Mesendoderm (in vitro differentiated cells): ENCODE data around the gene TMOD1.
"Not testable (repeated sequence)": the region's sequence is repeated elsewhere in the genome, so short reads cannot be mapped to it uniquely, and the experiment has no call there.

Experiments used
- DNase-seq: peaks from one replicate; pipeline ENCODE4 v3.0.0; 2013
- H2AK5ac ChIP-seq: 2 replicates; pipeline ENCODE4 v1.6.1; 2013; ENCODE audit warnings: low read length, inconsistent platforms
- H2BK120ac ChIP-seq: 2 replicates; pipeline ENCODE4 v1.6.1; 2013; ENCODE audit warnings: low read depth, mild to moderate bottlenecking, low read length, moderate library complexity, mixed read lengths
- H2BK15ac ChIP-seq: replicated peaks from 2 replicates; pipeline ENCODE4 v1.6.1; 2013; ENCODE audit warnings: low read depth, mild to moderate bottlenecking, moderate library complexity
- H2BK5ac ChIP-seq: 2 replicates; pipeline ENCODE4 v1.6.1; 2013; ENCODE audit warnings: low read length, inconsistent platforms
- H3K18ac ChIP-seq: 2 replicates; pipeline ENCODE4 v1.6.1; 2013; ENCODE audit warnings: mild to moderate bottlenecking, low read length, mixed read lengths
- H3K23ac ChIP-seq: one replicate; pipeline ENCODE4 v1.6.1; 2013; ENCODE audit warnings: low read length
- H3K27ac ChIP-seq: 2 replicates; pipeline ENCODE4 v1.5.1; 2013; ENCODE audit warnings: low read depth, mild to moderate bottlenecking, inconsistent platforms, low read length, moderate library complexity
- H3K27me3 ChIP-seq: 2 replicates; pipeline ENCODE4 v1.6.1; 2013; ENCODE audit warnings: low read length, control low read depth, mild to moderate bottlenecking, inconsistent platforms; ENCODE audit not compliant: insufficient read depth, poor library complexity
- H3K36me3 ChIP-seq: 2 replicates; pipeline ENCODE4 v1.6.1; 2013; ENCODE audit warnings: low read length, inconsistent platforms; ENCODE audit not compliant: control insufficient read depth, insufficient read depth
- H3K4ac ChIP-seq: one replicate; pipeline ENCODE4 v1.6.1; 2013; ENCODE audit warnings: low read depth, mild to moderate bottlenecking, low read length, moderate library complexity
- H3K4me1 ChIP-seq: 2 replicates; pipeline ENCODE4 v1.6.1; 2013; ENCODE audit warnings: low read depth, low read length, inconsistent platforms; ENCODE audit not compliant: control insufficient read depth
- H3K4me2 ChIP-seq: 2 replicates; pipeline ENCODE4 v1.6.1; 2013; ENCODE audit warnings: low read length
- H3K4me3 ChIP-seq: 2 replicates; pipeline ENCODE4 v1.5.1; 2013; ENCODE audit warnings: mild to moderate bottlenecking, low read length
- H3K56ac ChIP-seq: one replicate; pipeline ENCODE4 v1.6.1; 2013; ENCODE audit warnings: low read length
- H3K79me1 ChIP-seq: 2 replicates; pipeline ENCODE4 v1.6.1; 2013; ENCODE audit warnings: low read length, inconsistent platforms
- H3K79me2 ChIP-seq: 2 replicates; pipeline ENCODE4 v1.6.1; 2013; ENCODE audit warnings: mild to moderate bottlenecking, low read length; ENCODE audit not compliant: control insufficient read depth, insufficient read depth
- H3K9ac ChIP-seq: 2 replicates; pipeline ENCODE4 v1.6.1; 2013; ENCODE audit warnings: low read length, inconsistent platforms
- H4K5ac ChIP-seq: one replicate; pipeline ENCODE4 v1.6.1; 2013; ENCODE audit warnings: low read length
- H4K8ac ChIP-seq: one replicate; pipeline ENCODE4 v1.6.1; 2013; ENCODE audit warnings: low read depth, mild to moderate bottlenecking, control low read depth, low read length, moderate library complexity
- WGBS: extraction: QIAGEN DNeasy Blood & Tissue Kit; methylation state at CpG from one replicate; pipeline ENCODE4 v1.1.7; 2013; ENCODE audit warnings: low lambda C conversion rate, missing lambda C conversion rate; ENCODE audit not compliant: insufficient coverage; ENCODE audit errors: extremely low coverage; 5-methylcytosine and 5-hydroxymethylcytosine counted together

Gene TMOD1

GRCh38 chr9:97575673-97576200 lies 74.3 kb downstream of the TMOD1 start:
- Histone ChIP-seq H3K27me3 (no peaks in the 10 kb centered on the region), H4K8ac (no peak overlapping the region), H2BK5ac (no peak overlapping the region), H3K79me1 (no peaks in the 10 kb centered on the region), H3K9ac (no peak overlapping the region), H3K18ac (no peak overlapping the region), H3K27ac (no peak overlapping the region), H2BK15ac (no peak overlapping the region), H3K4me2 (no peak overlapping the region), H3K36me3 (no peaks in the 10 kb centered on the region), H3K79me2 (no peaks in the 10 kb centered on the region), H3K56ac (no peak overlapping the region), H3K23ac (no peak overlapping the region), H3K4me3 (no peak overlapping the region), H3K4ac (no peak overlapping the region), H3K4me1 (no peaks in the 10 kb centered on the region), H2AK5ac (no peak overlapping the region), H4K5ac (no peak overlapping the region), H2BK120ac (no peak overlapping the region)
- WGBS, result no CpG with 5 or more reads among the region's 11 CpGs
- DNase-seq, result no peak

GRCh38 chr9:97577051-97577450 lies 75.6 kb downstream of the TMOD1 start:
- no peak overlapping the region for H2BK15ac ChIP-seq
- no peak overlapping the region for H2BK5ac ChIP-seq
- no peak overlapping the region for H3K9ac ChIP-seq
- H4K5ac ChIP-seq, result no peak overlapping the region
- H3K4me1 ChIP-seq, result no peaks in the 10 kb centered on the region
- no peak overlapping the region for H3K4me3 ChIP-seq
- H3K4ac ChIP-seq, result no peak overlapping the region
- no peak for DNase-seq
- H4K8ac ChIP-seq, result no peak overlapping the region
- H3K36me3 ChIP-seq, result no peaks in the 10 kb centered on the region
- no peak overlapping the region for H3K18ac ChIP-seq
- no peak overlapping the region for H3K4me2 ChIP-seq
- no peaks in the 10 kb centered on the region for H3K27me3 ChIP-seq
- H2BK120ac ChIP-seq, result no peak overlapping the region
- H3K27ac ChIP-seq, result no peak overlapping the region
- H3K79me1 ChIP-seq, result no peaks in the 10 kb centered on the region
- WGBS, result no CpG with 5 or more reads among the region's 5 CpGs
- H3K23ac ChIP-seq, result peak overlapping the region; percentile 45
- no peak overlapping the region for H2AK5ac ChIP-seq
- H3K79me2 ChIP-seq, result no peaks in the 10 kb centered on the region
- H3K56ac ChIP-seq, result no peak overlapping the region

GRCh38 chr9:97578846-97579245 lies 77.4 kb downstream of the TMOD1 start:
- DNase-seq, result no peak
- no peak overlapping the region for H3K18ac ChIP-seq
- H3K4me2 ChIP-seq, result no peak overlapping the region
- H3K27me3 ChIP-seq, result no peaks in the 10 kb centered on the region
- H3K23ac ChIP-seq, result no peak overlapping the region
- H2AK5ac ChIP-seq, result no peak overlapping the region
- no peak overlapping the region for H3K4me3 ChIP-seq
- no peaks in the 10 kb centered on the region for H3K36me3 ChIP-seq
- H4K8ac ChIP-seq, result no peak overlapping the region
- no peak overlapping the region for H3K27ac ChIP-seq
- no peak overlapping the region for H2BK5ac ChIP-seq
- H3K4ac ChIP-seq, result no peak overlapping the region
- H3K79me2 ChIP-seq, result no peaks in the 10 kb centered on the region
- no peaks in the 10 kb centered on the region for H3K4me1 ChIP-seq
- H3K79me1 ChIP-seq, result no peaks in the 10 kb centered on the region
- H4K5ac ChIP-seq, result no peak overlapping the region
- H2BK15ac ChIP-seq, result no peak overlapping the region
- H2BK120ac ChIP-seq, result no peak overlapping the region
- no CpG with 5 or more reads among the region's 5 CpGs for WGBS
- H3K56ac ChIP-seq, result no peak overlapping the region
- no peak overlapping the region for H3K9ac ChIP-seq

- Histone ChIP-seq H3K79me2 (no peaks in the 10 kb centered on the region), H3K56ac (no peak overlapping the region), H3K23ac (no peak overlapping the region), H3K79me1 (no peaks in the 10 kb centered on the region), H2BK15ac (no peak overlapping the region), H3K27me3 (no peaks in the 10 kb centered on the region), H3K18ac (no peak overlapping the region), H3K27ac (no peak overlapping the region), H4K5ac (no peak overlapping the region), H3K9ac (no peak overlapping the region), H3K4ac (no peak overlapping the region), H3K36me3 (no peaks in the 10 kb centered on the region), H4K8ac (no peak overlapping the region), H2AK5ac (no peak overlapping the region), H2BK5ac (no peak overlapping the region), H3K4me2 (no peak overlapping the region), H3K4me3 (no peak overlapping the region), H3K4me1 (no peaks in the 10 kb centered on the region), H2BK120ac (no peak overlapping the region)
- DNase-seq, result no peak
- WGBS, result no CpG with 5 or more reads among the region's 2 CpGs
Observed at GRCh38 chr9:97579914-97580313, 78.4 kb downstream of the TMOD1 start.

GRCh38 chr9:97581590-97581989 lies 80.1 kb downstream of the TMOD1 start:
- not testable (repeated sequence) for H4K5ac ChIP-seq, H3K36me3 ChIP-seq, H4K8ac ChIP-seq, DNase-seq, H3K56ac ChIP-seq, H2AK5ac ChIP-seq, H2BK15ac ChIP-seq, H3K27ac ChIP-seq, H3K4me1 ChIP-seq, H3K4ac ChIP-seq, H3K27me3 ChIP-seq, H2BK120ac ChIP-seq, H3K4me3 ChIP-seq, H3K23ac ChIP-seq, H3K79me1 ChIP-seq, H3K4me2 ChIP-seq, H3K79me2 ChIP-seq, H3K9ac ChIP-seq, H3K18ac ChIP-seq, H2BK5ac ChIP-seq
- WGBS, result no CpG with 5 or more reads among the region's 3 CpGs

- H3K27ac ChIP-seq, H3K79me1 ChIP-seq, H3K4me1 ChIP-seq, H3K79me2 ChIP-seq, H2BK120ac ChIP-seq, H3K4me2 ChIP-seq, H3K27me3 ChIP-seq, H2BK5ac ChIP-seq, H3K56ac ChIP-seq, H3K18ac ChIP-seq, H3K4ac ChIP-seq, H4K8ac ChIP-seq, H3K36me3 ChIP-seq, H2BK15ac ChIP-seq, H3K4me3 ChIP-seq, H4K5ac ChIP-seq, DNase-seq, H3K9ac ChIP-seq, H3K23ac ChIP-seq, H2AK5ac ChIP-seq: not testable (repeated sequence)
- no CpG with 5 or more reads among the region's 2 CpGs for WGBS
Observed at GRCh38 chr9:97584778-97585177, 83.3 kb downstream of the TMOD1 start.
